Measurements from ENCODE around the gene ASIC3.
"Not testable (repeated sequence)": the region's sequence is repeated elsewhere in the genome, so short reads cannot be mapped to it uniquely, and the experiment has no call there.

ASIC3 gene

GRCh38 chr7:151014950-151015349 lies 33.4 kb upstream of the ASIC3 start:
- DNase-seq = no peak

DNA sequence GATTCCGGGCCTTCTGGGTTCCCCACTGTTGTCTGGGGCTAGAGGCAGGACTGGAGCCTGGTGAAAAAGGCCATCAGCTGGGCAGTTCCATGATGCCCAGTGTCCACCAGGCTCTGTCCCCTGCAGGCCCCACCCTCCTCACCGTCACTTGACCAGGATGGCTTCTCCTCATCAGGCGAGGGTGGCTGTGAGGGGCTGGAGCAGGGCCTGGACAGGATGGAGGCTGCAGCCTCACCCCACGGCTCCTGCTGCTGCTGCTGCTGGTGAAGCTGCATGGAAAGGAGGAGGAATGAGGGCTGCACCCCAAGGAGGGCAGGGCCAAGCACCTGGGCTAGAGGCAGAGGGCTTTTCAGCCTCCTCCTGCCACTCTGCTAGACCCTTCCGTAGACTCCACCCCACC lies 32.4 kb upstream of the ASIC3 start:
- DNase-seq = no peak

DNA sequence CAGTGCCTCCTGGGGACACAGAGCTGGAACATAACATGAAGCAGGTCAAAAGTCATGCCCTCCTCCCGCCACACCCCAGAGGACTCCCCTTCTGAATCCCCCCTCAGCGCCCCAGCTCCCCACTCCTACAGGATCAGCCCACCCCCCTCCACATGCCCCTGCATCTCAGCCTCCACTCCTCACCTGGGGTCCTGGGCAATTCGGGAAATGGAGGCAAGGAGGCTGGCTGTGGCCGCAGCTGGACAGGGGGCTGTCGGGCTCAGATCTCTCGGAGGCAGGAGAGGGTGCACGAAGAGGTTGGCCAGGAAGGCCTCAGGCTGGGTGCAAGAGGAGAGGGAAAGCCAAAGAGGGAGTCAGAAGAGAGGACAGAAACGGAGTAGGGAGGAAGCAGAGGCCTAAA lies 31.8 kb upstream of the ASIC3 start:
- no peak for DNase-seq

DNA sequence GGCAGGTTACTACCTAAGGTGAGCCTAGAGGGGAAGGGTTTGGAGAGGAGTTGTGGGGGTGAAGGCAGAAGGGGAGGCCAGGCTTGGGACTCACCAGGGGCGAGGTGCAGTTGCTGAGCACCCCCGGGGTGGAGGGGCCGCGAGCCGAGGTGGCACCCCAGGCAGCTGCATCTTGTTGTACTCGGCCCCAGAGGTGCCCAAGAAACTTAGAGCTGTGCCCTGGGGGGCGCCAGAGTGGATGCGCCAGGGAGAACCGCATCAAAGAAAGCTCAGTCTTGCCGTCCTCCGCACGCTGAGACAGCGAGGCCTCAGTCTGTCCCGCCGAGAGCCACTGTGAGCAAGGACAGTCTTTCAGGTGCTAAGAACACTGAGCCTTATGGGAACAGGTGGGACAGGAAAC lies 31.4 kb upstream of the ASIC3 start:
- no peak for DNase-seq

GRCh38 chr7:151017370-151017952 lies 30.9 kb upstream of the ASIC3 start:
- no peak for DNase-seq

DNA sequence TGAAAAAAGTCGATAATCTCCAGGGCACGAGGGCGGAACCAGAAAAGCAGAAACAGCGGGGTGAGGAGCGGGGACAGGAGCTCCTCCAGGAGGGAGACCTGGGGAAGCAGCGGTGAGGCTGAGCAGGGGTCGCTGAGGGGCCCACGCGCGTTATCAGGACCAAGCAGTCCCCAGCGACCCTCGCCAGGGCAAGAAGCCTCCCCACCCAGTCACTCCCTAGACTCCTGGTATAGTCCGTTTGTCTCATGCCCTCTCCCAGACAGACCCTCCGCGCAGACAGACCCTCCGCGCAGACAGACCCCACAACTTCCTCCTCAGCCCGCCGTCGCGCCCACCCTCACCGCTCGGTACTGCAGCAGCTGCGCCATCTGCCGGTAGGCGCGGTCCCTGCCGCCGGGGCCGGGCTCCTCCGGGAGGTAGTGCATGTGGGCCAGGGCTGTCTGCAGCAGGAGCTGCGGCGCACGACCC lies 30.3 kb upstream of the ASIC3 start:
- DNase-seq = peak; percentile 87

GRCh38 chr7:151018421-151019129 lies 29.8 kb upstream of the ASIC3 start:
- DNase-seq = peak; percentile 44

DNA sequence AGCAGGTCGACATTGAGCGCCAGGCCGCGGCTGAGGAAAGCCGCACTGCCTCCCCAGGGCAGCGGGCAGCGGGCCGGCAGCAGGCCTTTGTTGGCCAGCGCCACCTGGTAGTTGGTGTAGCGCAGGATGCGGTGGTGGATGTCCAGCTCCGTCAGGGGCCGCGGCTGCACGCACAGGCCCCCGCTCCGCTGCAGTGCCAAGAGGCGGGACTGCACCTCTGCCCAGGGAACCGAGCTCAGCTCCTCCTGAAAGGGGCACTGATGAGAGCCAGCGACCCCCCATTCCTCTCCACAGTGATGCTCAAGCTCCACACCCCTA lies 29.2 kb upstream of the ASIC3 start:
- DNase-seq = no peak

GRCh38 chr7:151020231-151020630 lies 28.1 kb upstream of the ASIC3 start:
- DNase-seq = no peak

DNA sequence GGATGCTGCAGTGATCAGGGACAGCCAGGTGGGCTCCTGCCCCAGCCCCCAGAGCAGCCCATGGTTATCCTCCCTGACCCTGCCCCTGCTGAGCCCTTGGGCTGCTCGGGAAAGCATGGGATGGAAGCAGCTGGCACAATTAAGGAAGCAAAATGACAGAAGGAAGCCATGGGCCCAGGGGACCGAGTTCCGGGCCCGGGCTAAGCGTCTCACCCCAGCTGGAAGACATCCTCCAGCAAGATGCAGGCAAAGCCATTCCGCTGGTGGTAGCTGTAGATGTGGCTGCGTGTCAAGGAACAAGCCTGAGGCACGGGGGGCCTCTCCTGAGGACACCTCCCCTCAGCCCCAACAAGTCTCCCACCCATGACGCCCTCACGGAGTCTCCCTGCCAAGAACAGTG lies 25.1 kb upstream of the ASIC3 start:
- no peak for DNase-seq

- no peak for DNase-seq
These were observed 23.8 kb upstream of the ASIC3 start, which contains the start of gene ATG9B for GRCh38 chr7:151024435-151025056. Gene ATG9B, minus strand, starts transcription at chr7:151024494. Its CDS starts 71 bp downstream, at chr7:151024423.

DNA sequence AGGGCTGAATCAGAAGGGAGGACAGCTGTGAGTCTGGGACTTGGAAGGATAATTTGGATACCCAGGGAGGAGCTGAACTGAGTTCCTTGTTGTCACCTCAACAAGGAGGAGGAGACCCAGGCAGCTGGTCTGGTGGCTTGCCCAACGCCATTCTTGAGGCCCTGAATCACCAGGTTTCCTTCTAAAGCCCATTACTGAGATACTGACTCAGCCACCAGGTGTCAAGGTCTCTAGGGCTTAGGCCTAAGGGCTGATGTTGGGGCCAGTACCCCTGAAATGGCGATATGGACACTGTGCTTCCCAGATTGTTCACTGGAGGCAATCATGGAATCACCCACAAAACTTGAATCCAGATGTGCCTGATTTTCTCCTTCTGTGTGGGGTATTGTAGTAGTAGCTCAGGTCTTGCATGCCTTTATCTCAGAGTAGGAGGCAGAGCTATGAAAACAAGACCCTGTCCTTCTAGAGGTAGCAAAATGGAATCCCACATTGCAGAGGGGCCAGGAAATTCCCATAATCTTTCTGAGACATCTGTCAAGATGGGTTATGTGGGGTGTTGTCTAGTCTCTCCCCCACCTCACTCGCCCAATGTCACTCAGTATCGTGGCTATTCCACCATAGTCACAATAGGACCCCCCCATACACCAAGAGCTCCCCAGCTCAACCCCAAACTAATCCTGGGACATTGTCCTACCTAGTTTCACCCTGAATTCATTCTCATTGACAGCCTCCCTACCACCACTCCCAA lies 22.2 kb upstream of the ASIC3 start:
- DNase-seq = no peak

DNA sequence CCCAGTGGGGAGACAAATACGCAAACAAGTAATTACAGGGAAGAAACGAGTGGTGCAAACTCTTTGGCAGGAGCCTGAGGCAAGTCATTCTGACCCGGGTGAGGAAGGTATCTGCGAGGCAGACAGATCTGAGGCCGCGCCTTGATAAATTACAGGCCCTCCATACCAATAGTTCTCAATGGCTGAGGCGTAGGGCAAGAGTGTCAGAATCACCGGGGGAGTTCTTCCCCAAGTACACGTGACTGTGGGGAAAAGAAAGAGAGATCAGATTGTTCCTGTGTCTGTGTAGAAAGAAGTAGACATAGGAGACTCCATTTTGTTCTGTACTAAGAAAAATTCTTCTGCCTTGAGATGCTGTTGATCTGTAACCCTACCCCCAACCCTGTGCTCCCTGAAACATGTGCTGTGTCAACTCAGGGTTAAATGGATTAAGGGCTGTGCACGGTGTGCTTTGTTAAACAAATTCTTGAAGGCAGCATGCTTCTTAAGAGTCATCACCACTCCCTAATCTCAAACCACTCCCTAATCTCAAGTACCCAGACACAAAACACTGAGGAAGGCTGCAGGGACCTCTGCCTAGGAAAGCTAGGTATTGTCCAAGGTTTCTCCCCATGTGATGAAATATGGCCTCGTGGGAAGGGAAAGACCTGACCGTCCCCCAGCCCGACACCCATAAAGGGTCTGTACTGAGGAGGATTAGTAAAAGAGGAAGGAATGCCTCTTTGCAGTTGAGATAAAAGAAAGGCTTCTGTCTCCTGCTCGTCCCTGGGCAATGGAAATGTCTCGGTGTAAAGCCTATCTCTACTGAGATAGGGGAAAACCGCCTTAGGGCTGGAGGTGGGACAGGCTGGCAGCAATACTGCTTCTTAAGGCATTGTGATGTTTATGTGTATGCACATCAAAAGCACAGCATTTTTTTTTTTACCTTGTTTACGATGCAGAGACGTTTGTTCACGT lies 21.3 kb upstream of the ASIC3 start:
- not testable (repeated sequence) for DNase-seq

DNA sequence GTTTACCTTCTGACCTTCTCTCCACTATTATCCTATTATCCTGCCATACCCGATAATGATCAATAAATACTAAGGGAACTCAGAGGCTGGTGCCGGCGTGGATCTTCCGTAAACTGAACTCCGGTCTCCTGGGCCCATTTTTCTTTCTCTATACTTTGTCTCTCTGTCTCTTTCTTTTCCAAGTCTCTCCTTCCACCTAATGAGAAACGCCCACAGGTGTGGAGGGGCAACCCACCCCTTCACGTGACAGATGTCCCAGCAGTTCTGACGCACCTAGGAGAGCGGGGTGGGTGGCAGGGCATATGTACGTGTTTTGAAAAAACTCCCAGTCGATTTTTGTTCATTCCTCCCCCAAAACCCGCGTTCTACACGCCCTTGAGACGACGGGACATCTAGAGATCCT lies 20.6 kb upstream of the ASIC3 start:
- DNase-seq = not testable (repeated sequence)

DNA sequence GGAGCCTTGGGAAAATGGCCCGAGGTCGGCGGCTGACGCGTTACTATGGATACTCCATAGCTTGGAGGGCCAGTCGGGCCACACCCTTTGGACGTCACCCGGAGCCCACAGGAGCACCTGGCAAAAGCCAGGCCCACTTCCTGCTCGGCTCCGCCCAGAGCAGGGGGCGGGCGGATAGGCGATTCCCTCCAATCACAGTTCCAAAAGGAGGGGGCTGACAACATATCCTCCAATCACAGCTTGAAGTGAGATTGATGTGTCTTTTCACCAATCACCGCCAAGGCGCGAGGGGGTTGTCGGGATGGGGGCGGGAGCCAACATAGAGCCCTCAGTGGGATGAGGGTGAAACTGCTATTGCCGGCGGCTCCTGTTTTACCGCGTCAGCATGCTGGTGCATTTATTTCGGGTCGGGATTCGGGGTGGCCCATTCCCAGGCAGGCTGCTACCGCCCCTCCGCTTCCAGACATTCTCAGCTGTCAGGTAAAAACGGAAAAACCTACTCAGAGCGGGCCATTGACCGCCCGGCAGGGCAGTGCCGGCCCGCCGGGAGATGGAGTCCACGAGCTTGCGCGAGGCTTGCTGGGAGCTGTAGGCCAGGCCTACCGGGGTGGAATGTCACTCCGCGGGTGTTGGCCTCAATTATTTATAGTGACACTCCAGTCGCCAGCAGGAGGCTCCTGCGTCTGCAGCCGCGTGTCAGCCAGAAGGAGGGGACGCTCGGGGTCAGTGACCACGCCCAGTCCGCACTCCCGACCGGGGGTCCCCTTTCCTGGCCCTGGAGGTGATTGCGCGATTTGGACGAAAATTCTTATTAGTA lies 20.0 kb upstream of the ASIC3 start, which contains the start of gene ABCB8:
Gene ABCB8 (plus strand): TSS at position 320 of the 817 bp plus-strand sequence. CDS start 66 bp downstream, at position 386.
- DNase-seq = peak; percentile 93

- no peak for DNase-seq
These were observed 19.3 kb upstream of the ASIC3 start for GRCh38 chr7:151028948-151029501.

DNA sequence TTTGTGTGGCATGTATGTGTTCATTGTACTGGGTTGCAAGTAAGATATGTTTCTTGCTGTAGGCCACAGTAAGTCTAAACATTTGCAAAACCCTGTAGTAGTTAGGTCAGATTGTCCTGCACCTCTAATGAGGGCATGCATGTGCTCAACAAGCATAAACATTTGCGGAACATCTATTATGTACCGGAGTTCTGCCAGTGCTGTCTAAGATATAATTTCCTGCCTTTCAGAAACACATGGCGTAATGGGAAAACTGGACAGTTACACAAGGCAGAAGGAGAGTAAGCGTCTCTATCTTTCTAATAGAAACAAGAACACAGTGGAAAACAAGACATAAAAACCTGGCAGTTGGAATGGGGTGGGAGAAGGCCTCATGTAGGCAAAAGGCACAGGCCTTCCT lies 17.3 kb upstream of the ASIC3 start:
- no peak for DNase-seq

DNA sequence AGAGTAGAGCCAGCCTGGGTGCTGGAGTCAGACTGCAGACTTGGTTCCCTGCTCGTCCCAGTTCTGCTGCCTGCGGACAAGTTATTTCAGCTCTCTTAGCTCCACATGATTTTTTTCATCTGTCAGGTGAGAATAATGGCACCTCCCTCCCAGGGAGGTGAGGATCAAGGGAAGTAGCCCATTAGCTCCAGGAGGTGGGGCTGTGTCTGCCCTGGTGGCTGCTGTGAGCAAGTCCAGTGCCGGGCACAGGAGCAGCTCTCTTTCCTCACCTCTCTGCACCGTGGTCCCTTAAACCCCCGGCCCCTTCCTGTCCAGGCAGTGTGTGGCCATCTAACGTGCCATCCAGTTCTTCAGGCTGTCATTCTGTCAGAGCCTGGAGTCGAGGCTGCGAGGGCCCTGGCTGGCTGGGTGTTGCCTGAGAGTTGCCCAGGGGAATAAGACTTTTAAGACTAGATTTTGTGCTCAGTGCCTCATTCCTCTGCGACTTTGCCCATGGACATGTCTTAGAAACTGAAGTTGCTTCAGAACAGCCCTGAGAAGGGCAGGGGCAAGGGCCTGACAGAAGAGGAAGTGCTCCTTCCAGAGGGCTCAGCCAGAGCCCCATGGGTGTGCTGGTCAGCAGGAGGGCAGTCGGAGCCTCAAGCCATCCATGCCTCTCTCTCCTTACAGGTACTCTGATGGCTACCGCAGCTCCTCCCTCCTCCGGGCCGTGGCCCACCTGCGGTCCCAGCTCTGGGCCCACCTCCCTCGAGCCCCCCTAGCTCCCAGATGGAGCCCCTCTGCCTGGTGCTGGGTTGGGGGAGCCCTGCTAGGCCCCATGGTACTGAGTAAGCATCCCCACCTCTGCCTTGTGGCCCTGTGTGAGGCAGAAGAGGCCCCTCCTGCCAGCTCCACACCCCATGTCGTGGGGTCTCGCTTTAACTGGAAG lies 15.1 kb upstream of the ASIC3 start:
- no peak for DNase-seq

DNA sequence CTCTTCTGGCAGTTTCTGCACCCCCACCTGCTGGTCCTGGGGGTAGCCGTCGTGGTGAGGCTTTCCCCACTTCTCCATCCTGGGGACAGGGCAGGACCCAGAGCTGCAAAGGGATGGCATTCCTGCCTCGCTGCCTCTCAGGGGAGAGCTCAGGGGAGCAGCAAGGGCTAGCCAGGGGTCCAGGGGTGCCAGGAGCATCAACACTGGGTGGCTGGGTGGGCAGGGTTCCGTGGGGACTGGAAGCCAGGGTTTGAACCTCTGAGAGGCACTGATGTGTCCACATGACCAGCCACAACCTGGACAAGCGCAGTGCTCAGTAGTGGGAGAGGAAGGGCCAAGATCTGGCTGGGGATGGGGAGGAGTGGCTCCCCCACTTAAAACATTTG lies 14.5 kb upstream of the ASIC3 start:
- DNase-seq = no peak
